T-helper 1 cell treated with Interleukin-12 subunit alpha and Interleukin-12 subunit beta and Interleukin-4 antibody, amounts not matched to agents 30 μg/mL and 1 μg/mL, for 36 hours (primary cell): ENCODE results near the gene SMAD3.

Experiments used
- H3K27ac Mint-ChIP-seq: one replicate; pipeline ENCODE4 v1.8.0; 2021; ENCODE audit warnings: mild to moderate bottlenecking, mixed read lengths
- H3K27me3 Mint-ChIP-seq: one replicate; pipeline ENCODE4 v1.8.0; 2021; ENCODE audit warnings: low read depth, mixed read lengths
- H3K36me3 Mint-ChIP-seq: one replicate; pipeline ENCODE4 v1.8.0; 2021; ENCODE audit warnings: low read depth, mixed read lengths
- H3K4me1 Mint-ChIP-seq: one replicate; pipeline ENCODE4 v1.8.0; 2021; ENCODE audit warnings: low read depth, mixed read lengths
- H3K4me3 Mint-ChIP-seq: one replicate; pipeline ENCODE4 v1.8.0; 2021; ENCODE audit warnings: mild to moderate bottlenecking, moderate library complexity, mixed read lengths
- H3K9me3 Mint-ChIP-seq: one replicate; pipeline ENCODE4 v1.8.0; 2021; ENCODE audit warnings: mixed read lengths

The SMAD3 gene

GRCh38 chr15:67207555-67208207 lies 142.3 kb downstream of the SMAD3 start:
- H3K27ac Mint-ChIP-seq, result no peak overlapping the region
- H3K9me3 Mint-ChIP-seq, result no peaks in the 10 kb centered on the region
- H3K4me1 Mint-ChIP-seq, result no peaks in the 10 kb centered on the region
- peaks cover 44% of the 10 kb centered on the region for H3K36me3 Mint-ChIP-seq
- H3K4me3 Mint-ChIP-seq, result no peak overlapping the region
- H3K27me3 Mint-ChIP-seq, result no peaks in the 10 kb centered on the region

GRCh38 chr15:67208396-67208795 lies 143.0 kb downstream of the SMAD3 start:
- Mint-ChIP-seq H3K36me3 (peaks cover 40% of the 10 kb centered on the region), H3K27ac (no peak overlapping the region), H3K9me3 (no peaks in the 10 kb centered on the region)

GRCh38 chr15:67210555-67211168 lies 145.3 kb downstream of the SMAD3 start:
- Mint-ChIP-seq H3K36me3 (peaks cover 29% of the 10 kb centered on the region), H3K4me3 (no peak overlapping the region), H3K9me3 (no peaks in the 10 kb centered on the region), H3K4me1 (no peaks in the 10 kb centered on the region), H3K27me3 (no peaks in the 10 kb centered on the region), H3K27ac (no peak overlapping the region)

More at GRCh38 chr15:67208396-67208795, 143.0 kb downstream of the SMAD3 start:
- Mint-ChIP-seq H3K4me3 (no peak overlapping the region), H3K27me3 (no peaks in the 10 kb centered on the region), H3K4me1 (no peaks in the 10 kb centered on the region)

GRCh38 chr15:67212684-67213367 lies 147.4 kb downstream of the SMAD3 start:
- Mint-ChIP-seq H3K9me3 (no peaks in the 10 kb centered on the region), H3K27ac (no peak overlapping the region), H3K36me3 (peaks cover 24% of the 10 kb centered on the region), H3K4me3 (no peak overlapping the region), H3K27me3 (no peaks in the 10 kb centered on the region), H3K4me1 (no peaks in the 10 kb centered on the region)

- H3K27ac Mint-ChIP-seq, result no peak overlapping the region
- no peaks in the 10 kb centered on the region for H3K27me3 Mint-ChIP-seq
- H3K4me3 Mint-ChIP-seq, result no peak overlapping the region
These were observed 149.7 kb downstream of the SMAD3 start for GRCh38 chr15:67215102-67215501.

DNA sequence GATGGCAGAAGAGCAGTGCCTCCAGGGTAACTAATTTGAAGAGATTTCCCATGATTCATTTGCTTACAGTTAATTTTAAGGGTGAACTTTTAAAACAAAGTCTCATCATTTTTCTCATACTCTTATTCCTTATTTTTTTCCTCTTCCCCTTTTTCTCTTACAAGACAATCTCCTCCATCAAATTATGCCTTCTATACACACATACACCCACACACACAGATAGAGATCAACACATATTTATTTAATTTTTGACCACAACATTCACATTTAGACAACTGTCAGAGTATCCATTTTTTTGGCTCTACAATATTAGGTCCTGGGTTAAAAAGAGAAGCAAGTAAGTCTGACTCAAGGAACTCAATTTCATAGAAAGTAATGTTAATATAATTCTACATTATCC lies 151.5 kb downstream of the SMAD3 start:
- Mint-ChIP-seq H3K4me3 (no peak overlapping the region), H3K27me3 (no peaks in the 10 kb centered on the region), H3K27ac (no peak overlapping the region), H3K9me3 (no peaks in the 10 kb centered on the region), H3K4me1 (peaks cover 4% of the 10 kb centered on the region), H3K36me3 (peaks cover 33% of the 10 kb centered on the region)

More at GRCh38 chr15:67215102-67215501, 149.7 kb downstream of the SMAD3 start:
- H3K9me3 Mint-ChIP-seq, result no peaks in the 10 kb centered on the region
- H3K36me3 Mint-ChIP-seq, result peaks cover 32% of the 10 kb centered on the region
- peaks cover 4% of the 10 kb centered on the region for H3K4me1 Mint-ChIP-seq

DNA sequence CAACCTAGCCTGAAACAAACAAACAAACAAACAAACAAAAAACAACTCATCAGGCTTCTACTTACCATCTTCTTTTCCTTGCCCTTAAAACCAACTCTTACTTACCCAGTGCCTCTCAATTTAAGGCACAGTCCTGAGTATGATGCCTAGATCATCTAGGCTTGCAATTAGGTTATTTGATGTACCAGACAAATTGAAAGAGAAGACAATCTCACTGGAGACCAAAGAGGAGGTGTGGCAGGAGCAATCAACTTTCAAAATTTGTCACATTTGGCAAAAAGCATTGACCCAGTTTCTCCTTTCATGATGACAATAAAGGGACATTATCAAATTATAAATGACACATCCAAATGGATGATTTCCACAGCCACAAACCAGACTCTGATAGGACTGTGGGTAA lies 153.0 kb downstream of the SMAD3 start:
- Mint-ChIP-seq H3K27me3 (no peaks in the 10 kb centered on the region), H3K4me1 (peaks cover 4% of the 10 kb centered on the region), H3K27ac (no peak overlapping the region)

DNA sequence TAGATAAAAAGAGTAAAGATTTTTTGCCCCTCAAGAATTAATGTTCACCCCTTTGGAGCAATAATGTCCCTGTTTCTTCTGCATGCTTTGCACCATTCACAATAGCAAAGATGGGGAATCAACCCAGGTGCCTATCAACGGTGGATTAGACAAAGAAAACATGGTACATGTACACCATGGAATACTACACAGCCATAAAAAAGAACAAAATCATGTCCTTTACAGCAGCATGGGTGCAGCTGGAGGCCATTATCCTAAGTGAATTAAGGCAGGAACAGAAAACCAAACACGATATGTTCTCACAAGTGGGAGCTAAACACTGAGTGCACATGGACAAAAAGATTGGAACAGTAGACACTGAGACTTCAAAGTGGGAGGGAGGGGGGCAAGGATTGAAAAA lies 153.9 kb downstream of the SMAD3 start:
- H3K36me3 Mint-ChIP-seq, result peaks cover 33% of the 10 kb centered on the region
- no peak overlapping the region for H3K27ac Mint-ChIP-seq
- H3K4me1 Mint-ChIP-seq, result peaks cover 4% of the 10 kb centered on the region
- H3K4me3 Mint-ChIP-seq, result no peak overlapping the region
- no peaks in the 10 kb centered on the region for H3K27me3 Mint-ChIP-seq
- no peaks in the 10 kb centered on the region for H3K9me3 Mint-ChIP-seq

More for the DNA sequence above, 153.0 kb downstream of the SMAD3 start:
- peaks cover 33% of the 10 kb centered on the region for H3K36me3 Mint-ChIP-seq
- H3K4me3 Mint-ChIP-seq, result no peak overlapping the region
- H3K9me3 Mint-ChIP-seq, result no peaks in the 10 kb centered on the region

- Mint-ChIP-seq H3K27ac (no peak overlapping the region), H3K4me3 (no peak overlapping the region), H3K36me3 (peaks cover 18% of the 10 kb centered on the region), H3K9me3 (no peaks in the 10 kb centered on the region), H3K4me1 (peaks cover 4% of the 10 kb centered on the region), H3K27me3 (no peaks in the 10 kb centered on the region)
These were observed 159.5 kb downstream of the SMAD3 start for GRCh38 chr15:67224889-67225288.

DNA sequence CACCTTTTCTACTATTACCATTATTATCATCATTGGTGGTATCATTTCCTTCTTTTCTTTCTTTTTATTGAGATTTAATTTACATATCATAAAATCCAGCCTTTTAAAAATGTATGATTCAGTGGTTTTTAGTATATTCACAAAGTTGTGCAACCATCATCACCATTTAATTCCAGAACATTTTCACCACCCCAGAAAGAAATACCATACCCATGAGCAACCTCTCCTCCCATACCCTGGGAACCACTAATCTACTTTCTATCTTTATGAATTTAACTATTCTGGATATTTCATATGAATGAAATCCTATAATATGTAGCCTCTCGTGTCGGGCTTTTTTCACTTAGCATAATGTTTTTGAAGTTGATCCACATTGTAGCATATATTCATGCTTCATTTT lies 159.9 kb downstream of the SMAD3 start:
- no peak overlapping the region for H3K4me3 Mint-ChIP-seq

GRCh38 chr15:67227431-67227830 lies 162.0 kb downstream of the SMAD3 start:
- Mint-ChIP-seq H3K36me3 (peaks cover 33% of the 10 kb centered on the region), H3K4me3 (no peak overlapping the region), H3K9me3 (no peaks in the 10 kb centered on the region), H3K27ac (no peak overlapping the region), H3K27me3 (no peaks in the 10 kb centered on the region), H3K4me1 (peaks cover 4% of the 10 kb centered on the region)

More for the DNA sequence above, 159.9 kb downstream of the SMAD3 start:
- H3K4me1 Mint-ChIP-seq, result peaks cover 4% of the 10 kb centered on the region
- H3K27me3 Mint-ChIP-seq, result no peaks in the 10 kb centered on the region
- H3K9me3 Mint-ChIP-seq, result no peaks in the 10 kb centered on the region
- no peak overlapping the region for H3K27ac Mint-ChIP-seq
- peaks cover 19% of the 10 kb centered on the region for H3K36me3 Mint-ChIP-seq

DNA sequence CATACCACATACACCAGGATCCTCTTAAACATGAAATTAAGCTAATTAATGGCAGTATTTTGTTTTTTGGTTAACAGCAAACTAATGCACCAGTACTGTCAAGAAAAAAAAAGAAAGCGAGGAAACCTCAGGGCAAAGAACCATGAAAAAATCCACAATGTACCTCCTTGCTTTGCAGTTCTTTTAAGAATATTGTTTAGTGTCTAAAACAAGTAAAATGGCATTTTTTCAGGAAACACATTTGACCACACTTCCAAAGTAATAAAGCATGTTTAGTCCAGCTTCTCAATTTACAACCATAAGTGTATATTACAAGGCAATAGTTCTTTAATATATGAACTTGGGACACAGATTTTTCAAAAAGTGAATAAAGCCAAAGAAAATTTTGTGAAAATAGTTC lies 162.4 kb downstream of the SMAD3 start:
- Mint-ChIP-seq H3K9me3 (no peaks in the 10 kb centered on the region), H3K4me1 (peaks cover 4% of the 10 kb centered on the region), H3K4me3 (no peak overlapping the region), H3K27ac (no peak overlapping the region), H3K36me3 (peaks cover 35% of the 10 kb centered on the region), H3K27me3 (no peaks in the 10 kb centered on the region)

- H3K36me3 Mint-ChIP-seq, result peaks cover 39% of the 10 kb centered on the region
- H3K4me1 Mint-ChIP-seq, result peaks cover 4% of the 10 kb centered on the region
- no peak overlapping the region for H3K27ac Mint-ChIP-seq
- no peak overlapping the region for H3K4me3 Mint-ChIP-seq
- H3K27me3 Mint-ChIP-seq, result no peaks in the 10 kb centered on the region
- no peaks in the 10 kb centered on the region for H3K9me3 Mint-ChIP-seq
These were observed 162.9 kb downstream of the SMAD3 start for GRCh38 chr15:67228286-67228685.

DNA sequence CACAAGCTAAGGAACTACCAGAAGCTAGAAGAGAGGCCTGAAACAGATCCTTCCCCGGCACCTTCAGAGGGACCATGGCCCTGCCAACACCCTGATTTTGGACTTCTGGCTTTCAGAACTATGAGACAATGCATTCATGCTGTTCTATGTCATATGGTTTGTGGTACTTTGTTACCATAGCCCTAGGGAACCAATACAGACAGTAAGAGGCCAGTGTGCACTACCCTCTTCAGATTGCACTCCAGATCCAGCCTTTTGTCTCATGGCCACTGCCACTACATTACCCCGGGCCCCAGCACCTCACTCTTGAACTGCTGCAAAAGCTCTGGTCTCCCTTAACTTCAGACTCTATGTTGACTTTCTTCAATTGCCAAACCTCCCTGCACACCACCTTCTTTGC lies 165.1 kb downstream of the SMAD3 start:
- no peaks in the 10 kb centered on the region for H3K27me3 Mint-ChIP-seq
- peaks cover 52% of the 10 kb centered on the region for H3K36me3 Mint-ChIP-seq
- H3K4me1 Mint-ChIP-seq, result peaks cover 4% of the 10 kb centered on the region
- H3K4me3 Mint-ChIP-seq, result no peak overlapping the region
- H3K27ac Mint-ChIP-seq, result no peak overlapping the region
- no peaks in the 10 kb centered on the region for H3K9me3 Mint-ChIP-seq

DNA sequence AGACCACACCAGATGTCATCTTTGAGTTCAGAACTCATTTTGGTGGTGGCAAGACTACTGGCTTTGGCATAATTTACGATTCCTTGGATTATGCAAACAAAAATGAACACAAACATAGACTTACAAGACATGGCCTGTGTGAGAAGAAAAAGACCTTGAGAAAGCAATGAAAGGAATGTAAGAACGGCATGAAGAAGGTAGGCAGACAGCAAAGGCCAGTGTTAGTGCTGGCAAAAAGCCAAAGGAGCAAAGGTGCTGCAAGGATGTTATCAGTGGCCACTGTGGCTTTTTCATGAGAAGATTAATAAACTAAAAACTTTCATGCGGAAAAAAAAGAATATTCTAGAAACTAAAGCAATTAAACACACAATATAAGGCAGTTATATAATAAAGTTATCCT lies 167.2 kb downstream of the SMAD3 start:
- Mint-ChIP-seq H3K4me1 (peaks cover 11% of the 10 kb centered on the region), H3K9me3 (no peaks in the 10 kb centered on the region), H3K36me3 (peaks cover 53% of the 10 kb centered on the region), H3K27me3 (no peaks in the 10 kb centered on the region), H3K27ac (no peak overlapping the region), H3K4me3 (no peak overlapping the region)
